SK-N-SH (cell line): Measurements from ENCODE around the gene KRTAP5-4. TPM values are rescaled to one million over a fixed set of nuclear protein-coding genes. Genes with fewer than 3 reads are reported as not detected.
"Not testable (repeated sequence)": the region's sequence is repeated elsewhere in the genome, so short reads cannot be mapped to it uniquely, and the experiment has no call there.

Source experiments
- CTCF ChIA-PET: fragments of 300-600, 350-600 bp; formaldehyde crosslinking; extraction: SDS; loops from one replicate; lab custom pipeline; 2021; lab: Yijun Ruan, JAX
- POLR2A ChIA-PET: fragments of 350-600 bp; sonication (Branson Sonifier 250); formaldehyde crosslinking; extraction: SDS; loops from one replicate; lab custom pipeline; 2020; ENCODE audit warnings: antibody characterized with exemption, inconsistent platforms; lab: Yijun Ruan, JAX
- DNase-seq: peaks from one replicate; pipeline ENCODE4 v3.0.0; 2012
- H2AFZ ChIP-seq: fragments of 200-600 bp; sonication (generic); 2 replicates; pipeline ENCODE4 v1.8.1; 2016; ENCODE audit warnings: antibody characterized with exemption, mild to moderate bottlenecking, low read depth
- H3F3A ChIP-seq: fragments of 200-600 bp; sonication (generic); replicated peaks from 2 replicates; pipeline ENCODE3; 2016; ENCODE audit warnings: antibody characterized with exemption, mild to moderate bottlenecking; ENCODE audit not compliant: insufficient read depth
- H3K27ac ChIP-seq, 2 experiments: fragments of 200-500 bp in 1 of 2; fragments of 200-600 bp in 1 of 2; sonication (Bioruptor generic) in 1 of 2; sonication (generic), shearing (Covaris generic) in 1 of 2; 2 replicates each; pipeline versions ENCODE4 v1.5.1 to v1.6.1; 2014 to 2016; ENCODE audit warnings: low read depth in 2 of 2, inconsistent platforms in 1 of 2, low read length in 1 of 2, mild to moderate bottlenecking in 1 of 2, mixed read lengths in 1 of 2
- H3K27me3 ChIP-seq: fragments of 200-600 bp; sonication (generic), shearing (Covaris generic); 2 replicates; pipeline ENCODE4 v1.6.1; 2016; ENCODE audit warnings: mixed run types; ENCODE audit not compliant: insufficient read depth
- H3K36me3 ChIP-seq, 2 experiments: fragments of 200-500 bp in 1 of 2; fragments of 200-600 bp in 1 of 2; sonication (Bioruptor generic) in 1 of 2; sonication (generic) in 1 of 2; replicated peaks in 1 of 2; 2 replicates each; pipeline versions ENCODE3 to v1.5.1; 2014 to 2016; ENCODE audit warnings: low read length in 1 of 2, mild to moderate bottlenecking in 1 of 2; ENCODE audit not compliant: insufficient read depth in 2 of 2, control insufficient read depth in 1 of 2
- H3K4me1 ChIP-seq, 2 experiments: fragments of 200-500 bp in 1 of 2; fragments of 200-600 bp in 1 of 2; sonication (Bioruptor generic) in 1 of 2; sonication (generic), shearing (Covaris generic) in 1 of 2; 2 replicates each; pipeline versions ENCODE4 v1.5.1 to v1.6.1; 2014 to 2016; ENCODE audit warnings: low read depth in 1 of 2, low read length in 1 of 2, mixed run types in 1 of 2; ENCODE audit not compliant: insufficient read depth in 2 of 2, control insufficient read depth in 1 of 2
- H3K4me2 ChIP-seq: fragments of 200-600 bp; sonication (generic), shearing (Covaris generic); 2 replicates; pipeline ENCODE4 v1.6.1; 2017; ENCODE audit warnings: mixed run types
- H3K4me3 ChIP-seq, 2 experiments: fragments of 200-500 bp in 1 of 2; fragments of 200-600 bp in 1 of 2; sonication (Bioruptor generic) in 1 of 2; sonication (generic), shearing (Covaris generic) in 1 of 2; 2 replicates each; pipeline versions ENCODE4 v1.5.1 to v1.8.1; 2014 to 2016; ENCODE audit warnings: low read depth in 2 of 2, inconsistent platforms in 1 of 2, low read length in 1 of 2, mild to moderate bottlenecking in 1 of 2, mixed read lengths in 1 of 2, moderate library complexity in 1 of 2
- H3K79me2 ChIP-seq: fragments of 200-600 bp; sonication (generic); 2 replicates; pipeline ENCODE4 v1.8.1; 2017; ENCODE audit warnings: mild to moderate bottlenecking; ENCODE audit not compliant: insufficient read depth
- H3K9ac ChIP-seq: fragments of 200-600 bp; sonication (generic); 2 replicates; pipeline ENCODE4 v1.6.1; 2017; ENCODE audit warnings: mixed run types
- H3K9me2 ChIP-seq: fragments of 200-600 bp; sonication (generic); 2 replicates; pipeline ENCODE4 v1.6.1; 2017; ENCODE audit warnings: mixed run types
- H3K9me3 ChIP-seq: fragments of 200-600 bp; sonication (generic); 2 replicates; pipeline ENCODE4 v1.6.1; 2017; ENCODE audit warnings: mixed run types, mild to moderate bottlenecking, moderate library complexity
- H4K20me1 ChIP-seq: fragments of 200-600 bp; sonication (generic); 2 replicates; pipeline ENCODE4 v1.6.1; 2017; ENCODE audit warnings: mild to moderate bottlenecking, mixed run types; ENCODE audit not compliant: insufficient read depth
- FOSL2 ChIP-seq: IDR thresholded peaks from 2 replicates; pipeline ENCODE4 v1.4.0; 2012; ENCODE audit warnings: low read depth, mild to moderate bottlenecking, moderate library complexity, borderline replicate concordance
- GATA2 ChIP-seq: sonication (generic); formaldehyde crosslinking; IDR thresholded peaks from 2 replicates; pipeline ENCODE4 v1.5.0; 2020; ENCODE audit warnings: mild to moderate bottlenecking, missing genetic modification reagents
- JUND ChIP-seq: IDR thresholded peaks from 2 replicates; pipeline ENCODE4 v1.4.0; 2012
- RAD21 ChIP-seq: IDR thresholded peaks from 2 replicates; pipeline ENCODE4 v1.6.1; 2012; ENCODE audit warnings: mild to moderate bottlenecking, low read length
- SMC3 ChIP-seq: IDR thresholded peaks from 2 replicates; pipeline ENCODE4 v1.6.1; 2012; ENCODE audit warnings: low read depth, low read length, improper control_type of control experiment
- USF1 ChIP-seq: IDR thresholded peaks from 2 replicates; pipeline ENCODE4 v1.4.0; 2012; ENCODE audit warnings: low read depth, borderline replicate concordance
- WGBS: methylation state at CpG from one replicate; pipeline ENCODE4 v1.1.6; 2017; ENCODE audit warnings: low lambda C conversion rate; 5-methylcytosine and 5-hydroxymethylcytosine counted together
- polyA plus RNA-seq, 3 experiments: library from polyadenylated mRNA; depleted of rRNA; stranded (reverse); fragments of >200 nt; gene quantifications; 2 replicates each; pipeline ENCODE4 v1.2.3, GENCODE V29; 2012

The KRTAP5-4 gene
- polyA plus RNA-seq, 1 of the 3 experiments (the other 2 are of a cell fraction): not detected

- H2AFZ ChIP-seq, H3K9me2 ChIP-seq, H3K9ac ChIP-seq, H3K4me2 ChIP-seq, H3K27ac ChIP-seq, H3F3A ChIP-seq, DNase-seq, H3K4me3 ChIP-seq, POLR2A ChIA-PET, H3K4me1 ChIP-seq, H4K20me1 ChIP-seq, H3K79me2 ChIP-seq, H3K36me3 ChIP-seq, H3K9me3 ChIP-seq: not testable (repeated sequence)
- CTCF ChIA-PET: interaction anchor here (1.2 to 1.6 kb wide), 5 partner anchors 10 to 544 kb away, joined by 3 to 7 read pairs (median 5); partner anchors contain the start of gene KRTAP5-5
- 62% methylated on average over 12 of the region's 13 CpGs for WGBS
- H3K27me3 ChIP-seq: peaks cover 12% of the 10 kb centered on the region; the same call in 1 of the 2 replicates
Measured at GRCh38 chr11:1605923-1606322, 16.0 kb downstream of the KRTAP5-4 start.

- TF ChIP-seq JUND (no peak), USF1 (no peak), SMC3 (no peak), GATA2 (CRISPR knock-in tag) (no peak), RAD21 (no peak)
- ChIA-PET CTCF (interaction anchor here (1.2 to 1.6 kb wide), 4 partner anchors 8 to 545 kb away, joined by 3 to 7 read pairs (median 6); partner anchors contain the start of gene KRTAP5-5), POLR2A (no interaction called here)
- no peak overlapping the region for H3K9ac ChIP-seq
- H3K9me3 ChIP-seq: no peaks in the 10 kb centered on the region
- no peaks in the 10 kb centered on the region for H3K36me3 ChIP-seq
- H2AFZ ChIP-seq: no peak overlapping the region
- H3K4me1 ChIP-seq: no peaks in the 10 kb centered on the region
- no peak for DNase-seq
- H3K9me2 ChIP-seq: no peaks in the 10 kb centered on the region
- WGBS: 0% methylated on average over 1 of the region's 7 CpGs
- H3K79me2 ChIP-seq: no peaks in the 10 kb centered on the region
- no peak overlapping the region for H3K4me2 ChIP-seq
- H3K4me3 ChIP-seq: no peak overlapping the region
- peaks cover 16% of the 10 kb centered on the region; the same call in 1 of the 2 replicates for H3K27me3 ChIP-seq
- no peaks in the 10 kb centered on the region for H4K20me1 ChIP-seq
- no peak overlapping the region for H3K27ac ChIP-seq
- no peaks in the 10 kb centered on the region for H3F3A ChIP-seq
Measured at GRCh38 chr11:1604711-1605110, 17.2 kb downstream of the KRTAP5-4 start.

GRCh38 chr11:1604181-1604580 lies 17.8 kb downstream of the KRTAP5-4 start:
- no peak overlapping the region for H3K9ac ChIP-seq
- H3K79me2 ChIP-seq: no peaks in the 10 kb centered on the region
- no peak overlapping the region for H3K27ac ChIP-seq
- TF ChIP-seq FOSL2: no peak
- no peaks in the 10 kb centered on the region for H3K9me3 ChIP-seq
- H3K4me1 ChIP-seq: no peaks in the 10 kb centered on the region
- no peaks in the 10 kb centered on the region for H3K9me2 ChIP-seq
- H3K4me3 ChIP-seq: no peak overlapping the region
- H3K4me2 ChIP-seq: no peak overlapping the region
- H3K36me3 ChIP-seq: no peaks in the 10 kb centered on the region
- H4K20me1 ChIP-seq: no peaks in the 10 kb centered on the region
- H3F3A ChIP-seq: no peaks in the 10 kb centered on the region
- peaks cover 16% of the 10 kb centered on the region; the same call in 1 of the 2 replicates for H3K27me3 ChIP-seq
- no peak overlapping the region for H2AFZ ChIP-seq
- CTCF ChIA-PET: no interaction called here
- DNase-seq: no peak
- POLR2A ChIA-PET: no interaction called here
- WGBS: 38% methylated on average over 1 of the region's 11 CpGs
